HFFc6 (cell line): ENCODE results near the gene MVB12B. TPM values are rescaled to one million over a fixed set of nuclear protein-coding genes. Genes with fewer than 3 reads are reported as not detected.

Source experiments
- DNase-seq: peaks from one replicate; pipeline ENCODE4 v3.0.0-alpha.2; 2018
- H3K27ac Mint-ChIP-seq: 2 replicates; pipeline ENCODE4 v1.8.0; 2020; ENCODE audit warnings: mild to moderate bottlenecking, mixed read lengths
- H3K27me3 Mint-ChIP-seq: 2 replicates; pipeline ENCODE4 v1.8.0; 2021; ENCODE audit warnings: mild to moderate bottlenecking, moderate library complexity, mixed read lengths; ENCODE audit not compliant: insufficient read depth
- H3K36me3 Mint-ChIP-seq: 2 replicates; pipeline ENCODE4 v1.8.0; 2021; ENCODE audit warnings: low read depth, mixed read lengths
- H3K4me1 Mint-ChIP-seq: 2 replicates; pipeline ENCODE4 v1.8.0; 2020; ENCODE audit warnings: low read depth, mixed read lengths
- H3K4me3 Mint-ChIP-seq: 2 replicates; pipeline ENCODE4 v1.8.0; 2020; ENCODE audit warnings: mild to moderate bottlenecking, moderate library complexity, mixed read lengths
- H3K9me3 Mint-ChIP-seq: 2 replicates; pipeline ENCODE4 v1.8.0; 2020; ENCODE audit warnings: mild to moderate bottlenecking, mixed read lengths
- total RNA-seq, 6 experiments: library from RNA; stranded (reverse); fragmentation: NEBNext Ultra II Directional; extraction: Animal tissue kit (Norgen Biotek cat#: 25700); gene quantifications; 2 replicates in 1 of 6; 3 replicates in 5 of 6; pipeline ENCODE4 v1.2.3, GENCODE V29; 2021
- TF ChIP-seq, protein P1 (sequence below): fragments of 200-600 bp; sonication (generic); IDR thresholded peaks from 2 replicates; pipeline ENCODE4 v1.5.0; 2021; ENCODE audit warnings: antibody characterized with exemption, mild to moderate bottlenecking

Gene MVB12B
- total RNA-seq, 6 experiments from 2014 or later = 4.4 to 8.3 (median 6.7) TPM

DNA sequence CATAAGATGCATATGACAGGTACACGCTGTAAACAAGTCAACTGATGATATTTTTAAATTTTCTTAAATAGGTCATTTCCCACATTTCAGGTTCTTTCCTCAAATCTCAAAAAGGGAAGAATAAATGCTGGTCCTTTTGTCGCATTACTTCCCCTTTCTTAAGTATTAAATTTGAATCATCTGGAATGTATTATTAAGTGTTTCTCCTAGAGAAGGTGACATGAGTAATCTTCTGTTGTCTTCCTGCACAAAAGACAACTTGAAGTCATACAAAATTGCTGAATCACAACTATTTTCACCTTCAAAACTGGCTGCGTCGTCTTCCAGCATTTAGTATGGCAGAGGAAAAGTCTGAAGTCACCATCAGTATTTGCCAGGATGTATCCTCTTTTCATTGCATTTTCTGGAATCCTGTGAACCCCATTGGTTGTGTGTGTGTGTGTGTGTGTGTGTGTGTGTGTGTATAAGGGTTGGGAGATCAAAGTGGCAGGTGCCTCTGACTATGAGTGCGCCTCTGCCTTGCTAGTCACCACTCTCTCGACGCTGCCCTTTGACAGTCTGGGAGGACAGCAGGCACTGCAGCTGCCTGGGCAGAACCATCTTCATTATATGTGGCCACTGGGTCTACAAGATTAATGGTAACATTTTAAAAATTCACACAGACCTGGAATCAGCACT, 86.9 kb downstream of the MVB12B start:
- H3K27ac Mint-ChIP-seq = no peak overlapping the region
- no peak for DNase-seq
- H3K4me3 Mint-ChIP-seq = no peak overlapping the region
- H3K9me3 Mint-ChIP-seq = no peaks in the 10 kb centered on the region
- peaks cover 2% of the 10 kb centered on the region; the same call in 1 of the 2 replicates for H3K27me3 Mint-ChIP-seq
- peaks cover 4% of the 10 kb centered on the region; the same call in 1 of the 2 replicates for H3K4me1 Mint-ChIP-seq
- H3K36me3 Mint-ChIP-seq = no peaks in the 10 kb centered on the region
- TF ChIP-seq, protein P1, sequence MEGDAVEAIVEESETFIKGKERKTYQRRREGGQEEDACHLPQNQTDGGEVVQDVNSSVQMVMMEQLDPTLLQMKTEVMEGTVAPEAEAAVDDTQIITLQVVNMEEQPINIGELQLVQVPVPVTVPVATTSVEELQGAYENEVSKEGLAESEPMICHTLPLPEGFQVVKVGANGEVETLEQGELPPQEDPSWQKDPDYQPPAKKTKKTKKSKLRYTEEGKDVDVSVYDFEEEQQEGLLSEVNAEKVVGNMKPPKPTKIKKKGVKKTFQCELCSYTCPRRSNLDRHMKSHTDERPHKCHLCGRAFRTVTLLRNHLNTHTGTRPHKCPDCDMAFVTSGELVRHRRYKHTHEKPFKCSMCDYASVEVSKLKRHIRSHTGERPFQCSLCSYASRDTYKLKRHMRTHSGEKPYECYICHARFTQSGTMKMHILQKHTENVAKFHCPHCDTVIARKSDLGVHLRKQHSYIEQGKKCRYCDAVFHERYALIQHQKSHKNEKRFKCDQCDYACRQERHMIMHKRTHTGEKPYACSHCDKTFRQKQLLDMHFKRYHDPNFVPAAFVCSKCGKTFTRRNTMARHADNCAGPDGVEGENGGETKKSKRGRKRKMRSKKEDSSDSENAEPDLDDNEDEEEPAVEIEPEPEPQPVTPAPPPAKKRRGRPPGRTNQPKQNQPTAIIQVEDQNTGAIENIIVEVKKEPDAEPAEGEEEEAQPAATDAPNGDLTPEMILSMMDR = no peak

DNA sequence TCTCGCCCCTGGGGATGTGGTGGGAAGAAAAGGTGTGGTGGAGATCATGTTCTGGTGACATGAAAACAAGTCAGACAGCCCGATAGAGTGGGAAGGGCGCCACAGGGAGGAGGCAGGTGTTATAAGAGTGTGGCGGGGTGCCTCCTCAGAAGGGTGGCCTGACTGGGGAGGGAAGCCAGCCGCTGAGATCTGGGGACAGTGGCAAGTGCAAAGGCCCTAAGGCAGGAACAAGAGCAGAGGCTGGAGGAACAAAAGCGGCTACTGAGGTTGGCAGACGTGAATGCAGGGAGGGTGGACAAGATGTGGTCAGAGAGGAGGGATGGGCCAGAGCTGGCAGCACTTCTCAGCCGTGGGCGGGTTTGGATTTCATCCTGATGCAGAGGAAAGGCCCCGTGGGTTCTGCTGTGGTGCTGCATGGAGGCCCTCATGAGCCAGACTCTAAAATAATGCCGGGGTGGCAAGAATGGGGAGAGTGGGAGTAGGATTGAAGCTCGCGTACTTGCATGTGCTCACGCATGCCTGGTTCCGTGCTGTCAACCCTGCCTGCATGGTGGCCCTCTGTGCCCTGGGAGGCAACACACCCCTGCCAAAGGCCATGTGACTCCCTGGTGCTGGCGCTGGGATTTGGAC, 89.2 kb downstream of the MVB12B start:
- Mint-ChIP-seq H3K9me3 (no peaks in the 10 kb centered on the region), H3K27ac (no peak overlapping the region), H3K36me3 (no peaks in the 10 kb centered on the region), H3K4me1 (peaks cover 7% of the 10 kb centered on the region), H3K27me3 (peaks cover 2% of the 10 kb centered on the region), H3K4me3 (no peak overlapping the region)
- no peak for DNase-seq
- TF ChIP-seq, protein P1 = no peak

DNA sequence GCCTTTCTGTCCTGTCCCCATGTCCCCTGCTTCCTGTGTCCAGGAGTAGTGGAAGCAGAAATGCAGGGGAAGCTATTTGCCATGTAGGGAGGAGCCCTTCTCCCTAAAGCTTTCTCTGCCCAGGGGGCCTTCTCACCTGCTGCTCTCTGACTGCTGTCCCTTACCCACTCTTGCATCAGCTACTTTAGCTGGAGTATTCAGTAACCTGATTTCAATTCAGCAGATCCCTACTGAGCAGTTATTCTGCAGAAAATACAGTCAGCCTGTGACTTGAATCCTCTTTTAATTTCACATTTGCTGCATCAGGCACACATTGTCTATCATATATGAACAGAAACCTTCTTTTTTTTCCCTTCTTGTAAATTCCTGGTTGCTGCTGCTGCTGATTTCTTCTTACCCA, 90.4 kb downstream of the MVB12B start:
- no peak overlapping the region for H3K4me3 Mint-ChIP-seq
- H3K27ac Mint-ChIP-seq = no peak overlapping the region
- no peaks in the 10 kb centered on the region for H3K9me3 Mint-ChIP-seq
- H3K4me1 Mint-ChIP-seq = peaks cover 7% of the 10 kb centered on the region
- TF ChIP-seq, protein P1 = no peak
- H3K27me3 Mint-ChIP-seq = peaks cover 2% of the 10 kb centered on the region
- H3K36me3 Mint-ChIP-seq = no peaks in the 10 kb centered on the region
- no peak for DNase-seq

DNA sequence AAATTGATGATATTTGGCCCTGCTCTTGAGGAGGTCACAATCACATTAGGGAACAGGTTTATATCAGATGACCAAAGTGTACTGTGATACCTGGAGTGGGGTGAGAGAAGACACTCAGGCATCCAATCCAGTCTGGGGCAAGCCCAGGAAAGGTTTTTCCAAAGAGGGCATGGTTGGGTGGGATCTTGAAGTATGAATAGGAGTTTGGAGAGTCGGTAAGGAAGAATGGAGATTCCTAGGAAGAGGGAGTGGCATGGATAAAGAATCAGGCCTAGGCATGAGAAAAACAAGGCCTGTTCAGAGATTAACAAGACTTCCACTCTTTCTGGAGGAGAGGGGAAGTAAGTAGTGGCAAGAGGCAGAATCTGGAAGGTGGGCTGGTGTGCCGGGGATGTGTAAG, 91.1 kb downstream of the MVB12B start:
- TF ChIP-seq, protein P1 = no peak
- H3K4me3 Mint-ChIP-seq = no peak overlapping the region
- H3K36me3 Mint-ChIP-seq = no peaks in the 10 kb centered on the region
- no peak overlapping the region for H3K27ac Mint-ChIP-seq
- H3K4me1 Mint-ChIP-seq = peaks cover 7% of the 10 kb centered on the region
- H3K9me3 Mint-ChIP-seq = no peaks in the 10 kb centered on the region
- no peak for DNase-seq
- H3K27me3 Mint-ChIP-seq = peaks cover 2% of the 10 kb centered on the region

DNA sequence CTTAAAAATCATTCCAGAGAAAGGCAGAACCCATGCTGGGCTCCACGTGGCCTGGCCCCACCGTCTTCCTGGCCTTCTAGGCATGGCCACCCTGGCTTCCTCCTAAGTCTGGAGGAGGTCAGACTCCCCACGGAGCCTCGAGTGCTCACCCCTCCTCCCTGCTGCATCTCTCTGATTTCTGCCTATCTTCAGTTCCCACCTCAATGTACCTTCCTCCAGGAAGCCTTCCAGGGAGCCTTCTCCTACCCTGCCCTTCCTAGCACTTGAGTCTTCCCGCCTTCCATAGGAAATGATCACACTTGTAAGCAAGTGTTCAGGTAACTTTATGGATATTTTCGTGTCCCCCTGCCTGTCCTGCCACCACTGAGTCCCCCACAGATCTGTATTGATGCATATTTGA, 92.0 kb downstream of the MVB12B start:
- Mint-ChIP-seq H3K36me3 (no peaks in the 10 kb centered on the region), H3K4me1 (peaks cover 7% of the 10 kb centered on the region), H3K27ac (no peak overlapping the region), H3K4me3 (no peak overlapping the region), H3K9me3 (no peaks in the 10 kb centered on the region), H3K27me3 (peaks cover 2% of the 10 kb centered on the region)
- DNase-seq = no peak
- TF ChIP-seq, protein P1 = no peak
